T-helper 22 cell (primary cell): ENCODE measurements around the gene MAPK8IP1.
A peak's percentile ranks its signal among the peaks of the same experiment; 100 is the strongest.
"Not testable (repeated sequence)": the region's sequence is repeated elsewhere in the genome, so short reads cannot be mapped to it uniquely, and the experiment has no call there.

Experiments used
- DNase-seq: peaks from one replicate; pipeline ENCODE4 v3.0.0-alpha.2; 2020; ENCODE audit warnings: low read depth

The MAPK8IP1 gene

DNA sequence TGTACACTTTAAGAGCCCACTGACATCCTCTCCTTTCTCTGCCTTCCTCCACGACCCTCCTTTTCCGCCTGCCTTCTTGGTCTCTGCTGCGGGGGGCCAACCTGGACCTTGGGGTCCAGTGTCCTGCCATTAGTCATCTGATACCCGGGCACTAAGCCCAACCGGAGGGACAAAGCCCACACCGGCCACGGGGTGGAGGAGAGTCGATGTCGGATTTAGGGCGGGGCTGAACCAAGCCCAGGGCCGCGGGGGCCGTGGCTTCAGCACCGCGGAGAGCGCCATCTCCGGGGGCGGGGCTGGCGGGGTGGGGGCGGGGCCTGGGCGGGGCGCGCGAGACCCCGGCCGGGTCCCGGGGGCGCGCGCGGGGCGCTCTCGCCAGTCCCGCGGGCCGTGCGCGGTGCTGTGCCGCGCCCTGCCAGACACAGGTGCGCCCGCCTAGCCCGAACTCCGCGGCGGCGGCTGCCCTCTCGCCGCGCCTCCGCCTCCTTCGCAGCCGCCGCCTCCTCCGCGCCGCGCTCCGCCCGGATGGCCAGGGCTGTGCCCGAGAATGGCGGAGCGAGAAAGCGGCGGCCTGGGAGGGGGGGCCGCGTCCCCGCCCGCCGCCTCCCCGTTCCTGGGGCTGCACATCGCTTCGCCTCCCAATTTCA is at the start of gene MAPK8IP1:
Gene MAPK8IP1 (plus strand): TSS at position 378 of the 647 bp plus-strand sequence. CDS start 170 bp downstream, at position 548.
- peak; percentile 29 for DNase-seq

DNA sequence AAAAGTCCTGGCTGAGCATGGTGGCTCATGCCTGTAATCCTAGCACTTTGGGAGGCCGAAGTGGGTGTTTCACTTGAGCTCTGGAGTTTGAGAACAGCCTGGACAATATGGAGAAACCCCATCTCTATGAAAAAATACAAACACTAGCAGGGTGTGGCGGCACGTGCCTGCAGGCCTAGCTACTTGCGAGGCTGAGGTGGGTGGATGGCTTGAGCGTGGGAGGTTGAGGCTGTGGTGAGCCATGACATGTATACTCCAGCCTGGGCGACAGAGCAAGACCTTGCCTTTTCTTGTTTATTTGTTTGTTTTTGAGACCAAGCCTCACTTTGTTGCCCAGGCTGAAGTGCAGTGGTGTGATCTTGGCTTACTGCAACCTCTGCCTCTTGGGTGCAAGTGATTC is 46.2 kb upstream of the MAPK8IP1 start:
- DNase-seq, result no peak

DNA sequence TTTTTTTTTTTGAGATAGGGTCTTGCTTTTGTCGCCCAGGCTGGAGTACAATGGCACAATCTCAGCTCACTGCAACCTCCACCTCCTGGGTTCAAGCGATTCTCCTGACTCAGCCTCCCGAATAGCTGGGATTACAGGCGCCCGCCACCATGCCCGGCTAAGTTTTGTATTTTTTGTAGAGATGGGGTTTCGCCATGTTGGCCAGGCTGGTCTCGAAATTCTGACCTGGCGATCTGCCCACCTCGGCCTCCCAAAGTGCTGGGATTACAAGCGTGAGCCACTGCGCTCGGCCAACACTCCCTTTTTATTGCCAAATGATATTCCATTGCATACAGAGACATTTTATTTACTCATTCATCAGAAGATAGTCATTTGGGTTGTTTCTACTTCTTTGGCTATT is 45.2 kb upstream of the MAPK8IP1 start:
- not testable (repeated sequence) for DNase-seq

DNA sequence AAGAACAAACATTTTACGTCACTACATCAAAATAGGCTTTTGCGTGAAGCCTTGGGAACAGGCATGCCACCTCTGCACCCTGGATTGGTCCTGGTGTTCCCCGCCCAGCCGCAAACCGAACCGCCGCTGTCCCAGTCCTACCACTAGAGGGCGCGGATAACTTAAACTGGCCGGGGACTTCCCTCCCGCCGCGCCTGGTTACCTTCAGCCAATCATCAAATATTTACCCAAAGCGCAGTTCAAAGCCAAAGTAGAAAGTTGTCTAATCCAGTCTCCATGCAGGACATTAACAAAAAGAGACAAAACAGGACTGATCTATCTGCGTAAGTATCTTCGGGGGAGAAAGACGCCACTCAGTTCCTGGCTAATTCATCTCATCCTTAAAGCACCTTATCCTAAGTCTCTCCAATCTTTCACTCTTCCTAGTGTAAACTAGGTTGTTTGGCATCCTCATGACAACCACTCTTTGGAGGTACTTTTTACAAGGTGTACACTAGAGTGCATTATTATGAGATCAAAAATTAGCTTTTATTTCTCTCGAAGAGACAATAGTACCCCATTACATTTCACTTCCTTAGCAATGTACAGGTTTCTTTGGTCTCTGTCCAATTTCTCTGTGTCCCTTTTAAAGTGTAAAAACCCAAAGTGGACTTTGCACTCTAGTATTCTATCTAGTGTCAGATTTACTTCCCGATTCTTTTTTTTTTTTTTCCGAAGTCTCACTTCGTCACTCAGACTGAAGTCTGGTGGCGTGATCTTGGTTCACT is 42.1 kb upstream of the MAPK8IP1 start:
- DNase-seq, result peak; percentile 85

DNA sequence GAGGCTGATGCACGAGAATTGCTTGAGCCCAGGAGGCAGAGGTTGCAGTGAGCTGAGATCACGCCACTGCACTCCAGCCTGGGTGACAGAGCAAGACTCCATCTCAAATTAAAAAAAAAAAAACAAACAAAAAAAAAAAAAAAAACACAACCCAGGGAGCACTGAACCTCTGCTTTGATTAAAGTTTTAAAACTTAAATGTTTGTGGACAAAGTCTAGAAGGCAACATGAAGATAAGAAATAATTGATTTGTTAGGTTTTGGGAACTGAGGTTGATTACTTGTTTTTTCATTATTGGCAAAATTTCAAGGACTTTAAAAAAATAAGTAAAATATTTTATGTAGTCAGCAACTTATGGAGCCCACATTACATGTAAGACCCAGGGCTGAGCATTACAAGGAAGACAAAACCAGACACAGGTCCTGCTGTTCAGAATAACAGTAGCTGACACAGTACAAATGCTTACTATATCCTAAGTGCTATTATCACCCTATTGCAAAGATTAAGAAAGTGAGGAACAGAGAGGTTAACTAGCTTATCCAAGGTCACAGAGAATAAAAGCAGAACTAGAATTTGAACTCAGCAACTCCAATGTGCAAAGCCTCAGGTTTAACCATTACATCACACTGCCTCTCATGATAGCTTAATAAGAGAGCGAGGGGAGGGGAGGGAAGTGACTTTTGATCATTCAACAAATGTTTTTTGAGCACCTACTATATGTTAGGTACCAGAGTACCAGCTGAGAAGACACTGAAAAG is 40.5 kb upstream of the MAPK8IP1 start:
- no peak for DNase-seq

DNA sequence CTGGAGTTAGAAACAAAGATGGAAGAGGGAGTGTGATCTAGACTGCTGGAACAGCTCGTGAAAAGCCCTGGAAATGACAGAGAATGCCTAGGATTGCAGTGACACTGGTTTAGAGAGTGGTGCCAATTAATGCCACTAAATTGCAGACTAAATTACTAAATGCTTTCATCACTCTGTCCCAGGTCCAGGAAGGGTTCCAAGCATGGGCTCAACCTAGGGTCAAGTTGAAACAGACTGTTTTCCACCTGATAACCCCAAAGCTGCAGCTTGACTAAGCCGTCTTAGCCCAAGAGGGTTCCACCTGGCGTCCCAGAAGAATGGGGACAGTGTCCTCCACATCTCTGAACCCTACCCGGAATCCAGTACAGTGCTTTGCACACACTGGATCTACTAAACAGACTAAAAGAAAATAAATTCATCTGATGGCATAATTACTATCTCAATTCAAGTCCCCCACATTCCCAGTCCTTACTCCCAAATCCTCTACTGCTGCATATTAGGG is 39.2 kb upstream of the MAPK8IP1 start:
- DNase-seq, result no peak

DNA sequence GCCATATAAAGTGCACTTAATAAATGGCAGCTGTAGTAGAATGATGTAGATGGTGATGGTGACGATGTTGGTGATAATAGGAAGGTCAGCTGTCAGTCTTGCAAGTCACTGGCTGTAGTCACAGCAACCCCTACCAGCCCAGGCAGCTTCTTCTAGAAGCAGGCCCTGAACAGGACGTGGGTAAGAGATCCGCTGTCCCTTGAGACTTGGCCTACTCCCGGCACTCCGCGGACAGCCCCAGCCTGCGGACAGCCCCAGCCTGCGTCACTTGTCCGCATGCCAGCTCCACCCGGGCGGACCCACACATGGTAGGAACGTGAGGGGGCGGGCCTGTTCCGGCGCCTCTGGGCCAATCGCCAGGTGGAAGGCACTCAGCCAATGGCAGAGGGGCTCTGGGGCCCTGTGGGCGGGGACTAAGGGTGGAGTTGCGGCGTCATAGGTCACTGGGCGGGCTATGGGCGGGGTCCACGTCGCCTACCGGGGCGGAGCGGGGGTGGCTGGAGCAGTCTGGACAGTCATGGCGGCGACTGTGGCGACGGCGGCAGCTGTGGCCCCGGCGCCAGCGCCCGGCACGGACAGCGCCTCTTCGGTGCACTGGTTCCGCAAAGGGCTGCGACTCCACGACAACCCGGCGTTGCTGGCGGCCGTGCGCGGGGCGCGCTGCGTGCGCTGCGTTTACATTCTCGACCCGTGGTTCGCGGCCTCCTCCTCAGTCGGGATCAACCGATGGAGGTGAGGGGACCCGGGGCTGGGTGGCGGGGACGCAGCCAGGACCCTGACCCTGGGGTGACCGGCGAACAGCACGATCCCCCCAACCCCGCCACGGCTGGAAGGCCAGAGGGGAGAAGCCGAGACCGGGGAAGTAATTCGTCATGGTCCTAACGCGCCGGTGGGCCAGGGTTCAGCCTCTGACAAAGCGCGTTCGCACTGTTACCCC is 38.2 kb upstream of the MAPK8IP1 start, which contains the start of gene CRY2:
Gene CRY2 (plus strand): TSS at position 502 of the 937 bp plus-strand sequence. CDS start 16 bp downstream, at position 518.
- peak; percentile 97 for DNase-seq

DNA sequence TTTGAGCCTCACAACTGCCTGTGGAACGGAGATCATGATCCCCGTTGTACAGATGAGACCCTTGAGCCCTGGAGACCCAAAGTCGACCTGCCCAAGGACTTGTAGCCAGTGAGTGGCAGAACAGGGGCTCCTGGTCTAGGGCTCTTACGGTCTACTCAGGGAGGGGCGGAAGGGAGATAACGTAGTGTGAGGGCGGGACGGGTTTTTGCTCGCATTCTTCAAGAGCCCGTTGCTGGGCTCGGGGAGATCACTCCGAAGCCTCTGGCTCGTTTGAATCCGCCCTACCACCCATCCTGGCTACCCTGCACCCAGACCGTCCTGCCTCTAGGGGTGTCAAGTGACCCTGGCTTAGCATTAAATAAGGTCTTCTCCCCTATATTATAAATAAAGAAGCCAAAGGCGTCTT is 37.5 kb upstream of the MAPK8IP1 start:
- peak; percentile 1 for DNase-seq

DNA sequence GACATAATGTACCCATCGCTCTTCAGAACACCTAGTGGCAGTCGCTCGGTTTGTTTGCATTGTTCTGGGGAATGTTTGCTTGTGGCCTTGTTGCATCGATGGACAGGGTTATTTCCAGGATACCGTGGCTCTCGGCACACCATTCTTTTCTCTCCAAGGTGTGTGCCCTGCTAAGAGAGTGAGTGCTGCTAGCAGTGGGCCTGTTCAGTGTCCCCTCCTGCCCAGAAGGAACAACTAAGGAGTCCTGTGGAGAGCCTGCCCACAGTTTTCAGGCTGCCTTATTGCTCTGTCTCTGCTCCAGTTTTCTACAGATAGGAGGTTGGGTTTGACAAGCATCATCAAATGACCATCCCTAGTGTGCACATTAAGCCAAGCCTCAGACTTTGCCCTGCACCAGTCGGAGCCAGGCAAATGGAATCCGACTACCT is 36.8 kb upstream of the MAPK8IP1 start:
- DNase-seq, result no peak

DNA sequence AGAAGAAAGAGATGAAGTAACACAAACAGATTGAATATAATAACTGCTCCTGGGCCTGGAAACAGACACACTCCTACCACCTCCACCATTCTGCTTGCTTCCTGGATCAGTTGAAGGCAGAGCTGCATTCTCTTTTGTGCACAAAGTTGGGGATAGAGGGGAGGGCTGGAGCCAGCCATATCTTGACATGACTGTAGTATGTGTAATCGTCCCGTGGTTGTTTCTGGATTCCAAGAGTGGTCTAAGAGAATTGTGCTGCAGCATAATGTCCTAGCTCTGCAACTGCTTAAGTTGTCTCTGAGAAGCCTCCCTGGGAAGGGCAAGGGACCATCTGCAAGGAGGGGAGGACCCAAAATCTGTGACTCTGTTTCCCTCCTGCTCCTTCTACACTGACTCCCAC is 35.0 kb upstream of the MAPK8IP1 start:
- no peak for DNase-seq

DNA sequence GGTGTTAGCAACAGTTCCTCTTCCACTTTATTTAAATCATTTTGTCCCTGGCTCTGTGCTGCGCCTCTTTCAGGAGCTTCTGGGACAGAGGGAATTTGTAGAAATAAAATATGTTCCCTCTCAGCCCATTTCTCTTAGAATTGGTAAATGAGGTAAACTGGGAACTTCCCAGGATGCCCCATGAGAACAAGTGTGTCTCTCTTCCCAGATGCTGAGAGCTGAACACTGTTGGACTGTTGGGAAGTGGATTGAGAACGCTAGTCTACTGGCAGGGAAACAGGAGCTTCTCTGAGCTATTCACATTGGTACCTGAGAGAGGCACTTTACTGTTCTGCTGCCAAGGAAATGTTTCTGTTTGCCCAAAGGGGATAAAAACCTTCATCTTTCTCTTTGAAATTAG is 34.2 kb upstream of the MAPK8IP1 start:
- no peak for DNase-seq

DNA sequence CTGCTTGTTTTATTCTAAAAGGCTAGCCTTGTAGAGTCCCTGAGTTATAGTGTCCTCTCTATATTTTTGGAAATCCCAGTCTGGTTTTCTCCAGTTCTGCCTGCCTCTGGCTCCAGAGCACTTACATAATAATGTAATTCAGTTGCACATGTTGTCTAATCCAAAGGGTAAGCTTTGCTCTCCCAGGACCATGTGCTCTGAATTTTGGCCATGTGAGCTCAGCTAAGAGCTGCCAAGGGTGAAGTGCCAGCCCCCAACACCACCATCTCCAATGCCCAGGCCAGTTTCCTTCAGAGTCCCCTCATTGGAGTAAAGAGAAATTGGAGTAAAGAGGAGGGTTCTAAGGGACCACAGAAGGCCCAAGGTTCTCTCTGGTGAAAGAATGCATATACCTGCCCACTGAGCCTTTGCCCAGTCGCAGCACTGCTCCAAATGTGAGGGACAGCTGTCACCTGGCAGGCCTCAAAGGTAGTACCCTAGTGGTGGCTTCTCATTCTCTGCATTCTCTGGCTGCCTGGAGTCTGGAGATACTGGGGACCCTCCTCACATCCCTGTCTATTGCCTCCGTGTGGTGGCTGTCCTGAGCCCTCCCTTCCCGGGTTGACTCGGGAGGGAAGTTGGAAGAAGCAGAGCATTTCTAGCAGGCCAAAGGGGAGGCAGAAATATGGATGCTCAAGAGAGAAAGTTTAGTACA is 33.3 kb upstream of the MAPK8IP1 start:
- no peak for DNase-seq

DNA sequence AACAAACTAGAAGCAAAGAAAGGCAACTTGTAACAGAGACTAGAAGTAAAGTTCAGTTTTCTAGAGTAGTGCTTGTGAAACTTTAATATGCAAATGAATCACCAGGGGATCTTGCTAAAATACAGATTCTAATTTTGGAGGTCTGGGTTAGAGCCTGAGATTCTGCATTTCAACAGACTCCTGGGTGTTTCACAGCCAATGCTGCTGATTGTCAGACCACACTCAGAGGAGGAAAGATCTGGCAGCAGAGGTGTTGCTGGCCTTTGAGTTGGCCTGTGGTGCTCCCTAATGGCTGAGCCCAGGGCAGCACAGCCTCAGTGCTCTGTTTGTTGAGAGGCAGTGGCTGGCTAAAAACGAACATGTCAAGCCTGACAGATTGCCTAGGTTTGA is 32.7 kb upstream of the MAPK8IP1 start:
- DNase-seq, result no peak

DNA sequence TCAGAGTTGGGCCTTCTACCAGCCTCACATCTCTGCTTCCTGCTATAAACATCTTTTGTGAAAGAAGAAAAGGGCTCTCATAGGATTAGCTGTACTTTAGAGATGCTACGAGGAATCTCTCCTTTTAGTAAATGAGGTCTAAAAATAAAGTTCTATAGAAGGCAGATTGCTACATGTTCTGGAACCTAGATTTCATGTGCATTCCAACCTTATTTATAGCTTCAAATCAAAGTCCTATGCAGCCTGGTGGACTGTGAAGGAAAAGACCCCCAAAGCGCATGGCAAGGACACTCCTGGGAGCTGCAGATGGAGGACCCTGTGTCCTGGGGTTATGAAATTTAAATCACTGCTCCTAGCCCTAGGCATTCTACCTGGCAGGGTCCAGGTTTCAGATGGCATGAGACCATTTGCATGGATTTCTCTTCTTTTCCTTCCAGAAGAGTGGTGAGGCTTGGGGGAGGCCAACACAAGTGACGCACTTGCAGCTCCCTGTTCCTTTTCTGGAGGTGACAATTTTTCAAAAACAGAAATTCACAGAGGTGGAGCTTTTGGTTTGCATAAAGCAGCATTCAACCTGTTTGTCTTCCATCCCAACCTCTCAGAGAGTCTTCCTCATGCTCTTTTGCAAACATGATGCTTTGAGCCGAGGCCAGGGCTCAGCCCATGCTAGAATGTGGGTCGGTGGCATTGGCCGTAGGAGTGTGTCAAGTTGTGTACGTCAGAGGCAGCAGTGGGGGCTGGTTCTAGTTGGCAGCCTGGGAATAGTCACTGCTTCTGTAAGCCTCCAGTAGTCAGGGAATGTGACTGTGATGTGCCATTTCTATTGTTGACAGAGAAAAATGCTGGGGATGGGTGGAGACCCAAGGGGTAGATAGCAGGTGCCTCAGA is 31.9 kb upstream of the MAPK8IP1 start:
- DNase-seq, result no peak

DNA sequence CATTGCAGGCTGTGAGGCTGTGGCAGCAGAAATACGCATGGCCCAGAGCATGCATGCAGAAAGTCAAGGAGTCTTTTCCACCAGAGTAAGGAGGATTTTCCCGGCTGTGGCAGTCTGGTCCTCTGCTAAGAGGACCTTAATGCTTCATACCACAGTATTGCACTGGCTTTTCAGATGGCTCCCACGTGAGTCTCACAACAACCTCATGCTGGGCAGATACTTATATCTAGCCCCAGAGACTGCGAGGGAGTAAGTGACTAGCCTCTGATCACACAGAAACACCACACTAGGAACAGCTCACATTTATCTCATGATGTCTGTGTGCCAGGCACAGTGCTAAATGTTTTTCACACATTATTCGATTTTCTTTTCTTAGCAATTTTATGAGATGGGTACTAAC is 30.1 kb upstream of the MAPK8IP1 start:
- no peak for DNase-seq

DNA sequence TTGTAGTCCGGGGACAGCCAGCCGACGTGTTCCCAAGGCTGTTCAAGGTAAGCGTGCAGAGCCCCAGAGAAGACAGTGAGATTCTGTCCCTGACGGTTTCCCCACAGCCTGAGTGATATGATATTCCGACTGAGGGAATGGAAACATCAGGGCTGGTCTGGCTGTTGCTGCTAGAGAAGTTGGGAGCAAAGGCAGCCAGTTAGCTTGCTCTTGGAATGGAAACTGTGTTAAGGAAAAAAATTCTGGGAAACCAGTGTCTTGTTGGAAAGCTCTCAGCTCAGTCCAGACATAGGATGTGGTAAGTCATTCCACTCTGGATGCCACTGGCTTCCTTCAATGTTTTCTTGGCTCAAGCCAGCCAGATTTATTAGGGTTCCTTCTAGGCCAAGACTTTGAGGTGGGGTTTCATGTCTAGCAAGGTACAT is 29.4 kb upstream of the MAPK8IP1 start:
- DNase-seq, result no peak

DNA sequence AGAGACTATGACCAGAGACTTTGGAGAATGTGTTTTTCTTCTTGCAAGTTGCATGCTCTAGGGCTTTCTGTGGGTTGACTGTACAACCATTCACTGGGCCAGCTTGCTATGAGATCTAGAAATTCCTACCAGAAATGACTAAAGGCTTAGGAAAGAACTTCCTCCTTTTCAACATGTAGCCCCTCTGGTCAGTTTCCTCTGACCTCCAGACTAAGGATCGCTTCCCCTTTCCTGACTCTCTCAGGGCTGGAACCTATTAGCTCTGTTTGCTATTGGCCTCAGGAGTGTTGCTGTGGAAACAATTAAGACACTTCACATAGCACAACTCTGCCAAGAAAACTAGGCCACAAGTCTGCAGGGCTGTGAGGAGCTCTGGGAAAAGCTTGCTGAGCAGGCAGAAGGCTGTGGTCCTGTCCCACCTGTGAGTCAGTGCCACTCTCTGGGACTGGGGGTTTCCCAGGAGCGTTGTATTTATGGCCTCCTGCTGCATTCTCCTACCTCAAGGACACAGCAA is 27.4 kb upstream of the MAPK8IP1 start:
- DNase-seq, result no peak

DNA sequence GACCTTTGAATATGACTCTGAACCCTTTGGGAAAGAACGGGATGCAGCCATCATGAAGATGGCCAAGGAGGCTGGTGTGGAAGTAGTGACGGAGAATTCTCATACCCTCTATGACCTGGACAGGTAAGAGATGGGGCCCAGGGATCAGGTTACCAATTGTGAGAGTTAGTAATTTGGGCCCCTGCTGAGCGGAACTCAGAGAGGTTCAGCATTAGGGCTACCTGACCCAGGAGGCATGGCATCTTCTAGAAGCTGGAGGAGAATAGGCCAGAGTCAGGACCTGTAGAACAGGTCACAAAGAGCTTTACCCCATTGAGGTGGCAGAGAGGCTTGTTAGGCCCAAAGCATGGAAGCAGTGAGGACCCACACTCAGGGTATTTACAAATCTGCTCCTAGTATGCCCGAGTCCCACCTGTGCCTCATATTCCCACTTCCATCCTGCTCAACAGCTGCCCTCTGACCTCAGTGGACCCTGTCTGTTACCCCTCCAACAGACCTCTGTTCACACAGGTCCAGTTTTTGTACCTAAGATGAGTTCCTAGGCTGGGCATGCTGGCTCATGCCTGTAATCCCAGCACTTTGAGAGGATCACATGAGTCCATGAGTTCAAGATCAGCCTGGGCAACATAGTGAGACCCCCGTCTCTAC is 26.6 kb upstream of the MAPK8IP1 start:
- no peak for DNase-seq

DNA sequence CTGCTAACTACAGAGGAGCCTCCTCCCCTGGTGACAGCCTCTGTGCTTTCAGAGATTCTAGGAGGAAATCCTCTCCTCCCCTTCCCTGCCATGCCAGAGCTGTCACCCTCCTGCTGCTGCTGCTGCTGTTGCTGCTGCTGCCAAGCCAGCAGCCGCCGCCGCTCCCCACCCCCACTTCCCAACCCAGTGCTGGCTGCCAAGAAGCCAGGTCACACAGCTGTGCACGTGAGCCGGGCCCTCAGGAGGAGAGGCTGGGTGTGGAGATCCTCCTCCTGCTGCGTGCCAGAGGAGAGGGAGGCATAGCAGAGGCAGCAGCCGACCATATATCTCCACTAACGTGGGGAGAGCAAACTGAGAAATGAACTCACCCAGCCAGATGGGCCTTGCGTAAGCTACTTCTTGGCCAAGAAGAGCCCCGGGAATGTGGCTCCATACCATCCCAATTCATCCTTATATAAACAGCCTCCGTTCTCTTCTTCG is 25.8 kb upstream of the MAPK8IP1 start:
- DNase-seq, result no peak
